CD4-positive, alpha-beta T cell (primary cell): Measurements from ENCODE around the gene B3GALT6. TPM values are rescaled to one million over a fixed set of nuclear protein-coding genes. Genes with fewer than 3 reads are reported as not detected.

ENCODE experiments used
- ATAC-seq: fragments of 200-7000 bp; cut with Tn5 transposase; one replicate; pipeline ENCODE4 v1.10.0; 2022; ENCODE audit warnings: mild to moderate bottlenecking; ENCODE audit not compliant: poor library complexity
- CTCF ChIA-PET: fragments of 350-600 bp; sonication (Branson Sonifier 250); formaldehyde crosslinking; loops from one replicate; lab custom pipeline; 2021; ENCODE audit warnings: antibody characterized with exemption, inconsistent platforms; lab: Charles Lee
- POLR2A ChIA-PET: fragments of 350-600 bp; sonication (Branson Sonifier 250); formaldehyde crosslinking; loops from one replicate; lab custom pipeline; 2021; ENCODE audit warnings: antibody characterized with exemption, inconsistent platforms; lab: Charles Lee
- DNase-seq, 14 experiments: peaks; one replicate each; pipeline ENCODE4 v3.0.0-alpha.2; 2013 to 2020; ENCODE audit warnings: mixed read lengths in 2 of 14
- H3K27ac ChIP-seq, 2 donors: one replicate each; pipeline versions ENCODE4 v1.5.1 to v1.7.0; 2013; ENCODE audit warnings: low read length in 2 of 2, low read depth in 1 of 2, mild to moderate bottlenecking in 1 of 2
- H3K27me3 ChIP-seq, 2 experiments: 1 replicate in 1 of 2; 2 replicates in 1 of 2; pipeline versions ENCODE4 v1.6.1 to v1.7.0; 2013; ENCODE audit warnings: low read length in 2 of 2, control low read depth in 1 of 2, mild to moderate bottlenecking in 1 of 2, moderate library complexity in 1 of 2; ENCODE audit not compliant: insufficient read depth in 2 of 2, control insufficient read depth in 1 of 2
- H3K36me3 ChIP-seq: one replicate; pipeline ENCODE4 v1.6.1; 2013; ENCODE audit warnings: low read length, control low read depth; ENCODE audit not compliant: insufficient read depth
- H3K4me1 ChIP-seq: one replicate; pipeline ENCODE4 v1.6.1; 2013; ENCODE audit warnings: low read length, control low read depth; ENCODE audit not compliant: insufficient read depth
- H3K4me3 ChIP-seq: one replicate; pipeline ENCODE4 v1.5.1; 2013; ENCODE audit warnings: mild to moderate bottlenecking, low read length, moderate library complexity
- H3K9me3 ChIP-seq, 2 experiments: 1 replicate in 1 of 2; 2 replicates in 1 of 2; pipeline versions ENCODE4 v1.6.1 to v1.7.0; 2013; ENCODE audit warnings: low read length in 2 of 2, mild to moderate bottlenecking in 2 of 2, control low read depth in 1 of 2, moderate library complexity in 1 of 2; ENCODE audit not compliant: control insufficient read depth in 1 of 2, insufficient read depth in 1 of 2
- H3K27ac Mint-ChIP-seq: one replicate; pipeline ENCODE4 v1.8.0; 2020; ENCODE audit warnings: mixed read lengths
- H3K27me3 Mint-ChIP-seq: one replicate; pipeline ENCODE4 v1.8.0; 2021; ENCODE audit warnings: mixed read lengths
- H3K36me3 Mint-ChIP-seq: one replicate; pipeline ENCODE4 v1.8.0; 2021; ENCODE audit warnings: low read depth, mixed read lengths
- H3K4me1 Mint-ChIP-seq: one replicate; pipeline ENCODE4 v1.8.0; 2021; ENCODE audit warnings: low read depth, mixed read lengths
- H3K4me3 Mint-ChIP-seq: one replicate; pipeline ENCODE4 v1.8.0; 2020; ENCODE audit warnings: mild to moderate bottlenecking, mixed read lengths
- H3K9me3 Mint-ChIP-seq: one replicate; pipeline ENCODE4 v1.8.0; 2020; ENCODE audit warnings: mixed read lengths
- intact Hi-C, 2 experiments: fragments of 100-400 bp; cut with DNase I in 1 of 2; cut with micrococcal nuclease in 1 of 2; formaldehyde crosslinking; loops; one replicate each; pipeline versions ENCODE4 v1.15.1 to v1.9.0; 2023 to 2025; cut with DNase I, micrococcal nuclease
- total RNA-seq, 174 experiments: library from RNA in 2 of 174; stranded (reverse) in 2 of 174; gene quantifications; one replicate each; pipeline ENCODE4 v1.2.3 and lab custom pipeline; 2021 to 2026
- TF ChIP-seq, protein P1 (sequence below): fragments of 200-600 bp; IDR thresholded peaks from one replicate; pipeline ENCODE4 v1.8.0; 2022; ENCODE audit warnings: antibody characterized with exemption, mild to moderate bottlenecking

Gene B3GALT6
- total RNA-seq, 2 experiments from 2014 or later: 4.9 to 5.1 TPM

DNA sequence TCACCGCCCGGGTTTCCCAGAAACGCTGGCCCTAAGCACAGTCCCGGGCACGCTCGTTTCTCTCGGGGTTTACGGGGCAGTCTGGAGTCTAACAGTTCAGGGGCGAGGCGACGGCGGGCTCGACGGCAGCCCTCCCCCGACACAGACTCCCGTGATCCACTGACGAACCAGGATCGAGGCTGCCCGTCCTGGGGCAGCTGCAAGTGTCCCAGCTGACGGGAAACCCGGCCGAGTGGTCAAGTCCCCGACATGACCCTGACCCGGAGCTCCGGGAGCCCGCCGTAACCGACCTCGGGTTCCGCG is 41.1 kb downstream of the B3GALT6 start:
- intact Hi-C loops: loop anchor here in 1 of 2 experiments (1.0 to 5.0 kb wide), 3 partner anchors 42 to 124 kb away; partner anchors contain the start of genes CCNL2, CPTP and INTS11
- peak in 1 of 14 experiments; percentile 52 for DNase-seq

DNA sequence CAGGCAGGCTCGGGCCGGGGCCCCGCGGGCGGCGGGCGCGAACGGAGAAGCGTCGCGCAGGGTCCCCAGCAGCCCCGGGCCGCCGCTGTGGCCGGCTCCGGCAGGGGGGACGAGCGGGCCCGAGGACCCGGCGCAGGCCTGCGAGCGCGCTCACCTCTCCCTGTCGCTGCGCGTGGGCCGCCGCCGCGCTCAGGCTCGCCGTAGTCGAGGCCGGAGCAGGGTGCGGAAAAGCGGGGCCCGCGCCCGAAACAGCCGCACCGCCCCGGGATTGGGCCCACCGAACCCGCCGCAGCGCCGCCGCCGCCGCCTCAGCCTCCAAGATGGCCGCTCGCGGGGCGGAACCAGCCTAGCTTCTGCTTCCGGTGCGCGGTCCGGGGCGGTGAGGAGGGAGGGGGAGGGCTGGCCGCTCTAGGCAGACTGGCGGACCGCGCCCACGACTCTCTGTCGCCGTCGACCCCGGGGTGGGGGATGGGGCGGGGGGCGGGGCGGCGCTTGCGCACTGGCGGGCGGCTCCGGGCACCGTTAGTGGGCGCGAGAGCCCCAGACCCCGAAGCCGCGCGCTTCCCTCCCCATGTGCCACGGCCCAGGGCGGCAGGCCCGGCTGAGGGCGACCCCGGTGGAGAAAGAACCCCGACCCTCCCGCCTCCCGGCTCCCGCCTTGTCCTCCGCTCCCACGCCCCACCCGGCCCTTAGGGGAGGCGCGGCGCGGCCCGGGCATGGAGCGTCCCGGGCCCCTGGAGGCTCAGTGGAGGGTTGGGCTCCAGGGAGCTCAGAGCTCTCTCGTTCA is 41.7 kb downstream of the B3GALT6 start, which contains the start of gene UBE2J2:
UBE2J2 (minus strand) TSS at position 343 of the 787 bp plus-strand sequence. CDS start 5,862 bp downstream, outside the sequence.
- POLR2A ChIA-PET: interaction anchor here (0.8 to 2.1 kb wide), 5 partner anchors 18 to 134 kb away, joined by 3 to 8 read pairs (median 3); partner anchors contain the start of genes AURKAIP1 and CCNL2
- TF ChIP-seq, protein P1, sequence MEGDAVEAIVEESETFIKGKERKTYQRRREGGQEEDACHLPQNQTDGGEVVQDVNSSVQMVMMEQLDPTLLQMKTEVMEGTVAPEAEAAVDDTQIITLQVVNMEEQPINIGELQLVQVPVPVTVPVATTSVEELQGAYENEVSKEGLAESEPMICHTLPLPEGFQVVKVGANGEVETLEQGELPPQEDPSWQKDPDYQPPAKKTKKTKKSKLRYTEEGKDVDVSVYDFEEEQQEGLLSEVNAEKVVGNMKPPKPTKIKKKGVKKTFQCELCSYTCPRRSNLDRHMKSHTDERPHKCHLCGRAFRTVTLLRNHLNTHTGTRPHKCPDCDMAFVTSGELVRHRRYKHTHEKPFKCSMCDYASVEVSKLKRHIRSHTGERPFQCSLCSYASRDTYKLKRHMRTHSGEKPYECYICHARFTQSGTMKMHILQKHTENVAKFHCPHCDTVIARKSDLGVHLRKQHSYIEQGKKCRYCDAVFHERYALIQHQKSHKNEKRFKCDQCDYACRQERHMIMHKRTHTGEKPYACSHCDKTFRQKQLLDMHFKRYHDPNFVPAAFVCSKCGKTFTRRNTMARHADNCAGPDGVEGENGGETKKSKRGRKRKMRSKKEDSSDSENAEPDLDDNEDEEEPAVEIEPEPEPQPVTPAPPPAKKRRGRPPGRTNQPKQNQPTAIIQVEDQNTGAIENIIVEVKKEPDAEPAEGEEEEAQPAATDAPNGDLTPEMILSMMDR: no peak
- intact Hi-C loops: loop anchor here in 1 of 2 experiments (1.0 to 5.0 kb wide), 6 partner anchors 35 to 124 kb away; partner anchors contain the start of genes AURKAIP1, CCNL2, CPTP and DVL1

More for the DNA sequence above, 41.1 kb downstream of the B3GALT6 start:
- peak; percentile 4 for ATAC-seq
- H3K36me3 Mint-ChIP-seq: peaks cover 24% of the 10 kb centered on the region
- Histone ChIP-seq H3K4me1 (peaks cover 47% of the 10 kb centered on the region), H3K36me3 (peaks cover 11% of the 10 kb centered on the region), H3K27ac (peak overlapping the region in 1 of 2 donors; percentile 29), H3K9me3 (no peaks in the 10 kb centered on the region), H3K27me3 (no peaks in the 10 kb centered on the region), H3K4me3 (peak overlapping the region; percentile 92)
- ChIA-PET POLR2A (interaction anchor here (0.8 to 2.1 kb wide), 4 partner anchors 65 to 135 kb away, joined by 3 to 8 read pairs (median 3); partner anchors contain the start of genes AURKAIP1 and CCNL2), CTCF (interaction anchor here (1.0 to 1.4 kb wide), 2 partner anchors 13 to 151 kb away, joined by 3 read pairs; no protein-coding TSS in a partner anchor)
- peak overlapping the region; percentile 85 for H3K27ac Mint-ChIP-seq
- H3K4me1 Mint-ChIP-seq: peaks cover 34% of the 10 kb centered on the region
- no peaks in the 10 kb centered on the region for H3K27me3 Mint-ChIP-seq
- peak overlapping the region; percentile 92 for H3K4me3 Mint-ChIP-seq
- TF ChIP-seq, protein P1: no peak
- no peaks in the 10 kb centered on the region for H3K9me3 Mint-ChIP-seq

GRCh38 chr1:1274299-1274930 is 42.4 kb downstream of the B3GALT6 start:
- H3K27me3 ChIP-seq: no peaks in the 10 kb centered on the region
- ChIA-PET CTCF (interaction anchor here (1.3 to 1.4 kb wide), 2 partner anchors 14 to 16 kb away, joined by 3 read pairs; no protein-coding TSS in a partner anchor), POLR2A (interaction anchor here (0.9 to 2.1 kb wide), 3 partner anchors 19 to 125 kb away, joined by 3 to 8 read pairs (median 3); partner anchors contain the start of genes AURKAIP1 and CCNL2)
- H3K4me3 Mint-ChIP-seq: peak overlapping the region; percentile 73
- peaks cover 21% of the 10 kb centered on the region for H3K36me3 Mint-ChIP-seq
- H3K27ac Mint-ChIP-seq: no peak overlapping the region
- peak overlapping the region; percentile 66 for H3K4me3 ChIP-seq
- DNase-seq: peak in 1 of 14 experiments; percentile 42
- no peaks in the 10 kb centered on the region for H3K9me3 Mint-ChIP-seq
- intact Hi-C loops: loop anchor here in 1 of 2 experiments (1.0 to 5.0 kb wide), 4 partner anchors 34 to 123 kb away; partner anchors contain the start of genes AURKAIP1, CCNL2, DVL1 and PUSL1
- peaks cover 9% of the 10 kb centered on the region for H3K36me3 ChIP-seq
- no peak for ATAC-seq
- peaks cover 45% of the 10 kb centered on the region for H3K4me1 ChIP-seq
- H3K4me1 Mint-ChIP-seq: peaks cover 34% of the 10 kb centered on the region
- H3K9me3 ChIP-seq: no peaks in the 10 kb centered on the region
- no peak overlapping the region for H3K27ac ChIP-seq
- TF ChIP-seq, protein P1: no peak
- no peaks in the 10 kb centered on the region for H3K27me3 Mint-ChIP-seq

More for the DNA sequence above, 41.7 kb downstream of the B3GALT6 start, which contains the start of gene UBE2J2:
- Mint-ChIP-seq H3K4me3 (peak within 1 kb of the TSS; percentile 92), H3K27ac (peak within 1 kb of the TSS; percentile 85), H3K4me1 (peaks cover 34% of the 10 kb centered on the region), H3K27me3 (no peaks in the 10 kb centered on the region), H3K9me3 (no peaks in the 10 kb centered on the region), H3K36me3 (peaks cover 21% of the 10 kb centered on the region)
- CTCF ChIA-PET: interaction anchor here (1.0 to 1.4 kb wide), 3 partner anchors 13 to 151 kb away, joined by 3 read pairs; no protein-coding TSS in a partner anchor
- H3K27ac ChIP-seq: peak within 1 kb of the TSS in 1 of 2 donors; percentile 29
- peak within 1 kb of the TSS; percentile 92 for H3K4me3 ChIP-seq
- peaks cover 47% of the 10 kb centered on the region for H3K4me1 ChIP-seq
- H3K9me3 ChIP-seq: no peaks in the 10 kb centered on the region
- H3K27me3 ChIP-seq: no peaks in the 10 kb centered on the region
- peaks cover 9% of the 10 kb centered on the region for H3K36me3 ChIP-seq
- ATAC-seq (peak; percentile 94), DNase-seq (peak; percentile 87 to 96 (median 92))
